OCI-M2 (cell line): ENCODE data around the gene RFLNA.

ENCODE experiments used
- DNase-seq: peaks from one replicate; lab custom pipeline; 2025; ENCODE audit not compliant: unreplicated experiment; lab: John Stamatoyannopoulos, UW

RFLNA gene

DNA sequence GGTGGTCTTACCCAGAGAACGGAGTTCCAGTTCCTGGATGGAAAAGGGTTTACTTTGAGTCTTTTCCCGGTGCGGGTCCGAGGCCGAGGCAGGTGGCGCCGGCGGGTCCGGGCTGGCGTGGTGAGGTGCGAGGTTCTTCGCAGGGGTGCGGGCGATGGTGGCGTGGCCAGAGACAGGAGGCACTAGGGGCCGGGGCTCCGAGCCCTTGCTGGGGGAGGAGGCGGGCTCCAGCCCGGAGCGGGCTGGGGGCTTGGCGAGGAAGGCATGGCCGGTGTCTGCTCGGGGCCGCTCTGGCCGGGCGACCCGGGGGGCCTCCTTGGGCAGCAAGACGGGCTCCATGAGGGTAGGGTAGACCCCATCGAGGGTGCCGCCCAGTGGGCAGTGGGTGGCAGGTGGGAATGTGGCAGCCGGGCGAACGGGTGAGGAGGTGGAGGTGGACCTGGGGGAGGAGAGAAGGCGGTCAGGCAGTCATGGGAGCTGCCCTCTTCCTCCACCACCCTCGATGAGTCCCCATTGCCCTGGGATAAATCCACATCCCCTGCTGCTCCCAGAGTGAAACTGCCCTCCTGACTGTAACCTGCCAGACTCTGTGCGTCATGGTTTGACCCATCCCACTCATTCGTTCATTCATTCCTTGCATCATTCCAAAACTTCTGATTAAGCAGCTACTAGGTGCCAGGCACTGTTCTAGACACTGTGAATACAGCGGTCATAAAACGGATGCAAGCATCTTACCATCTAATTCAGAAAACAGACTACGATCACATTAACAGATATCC, 42.0 kb downstream of the RFLNA start:
- no peak for DNase-seq

DNA sequence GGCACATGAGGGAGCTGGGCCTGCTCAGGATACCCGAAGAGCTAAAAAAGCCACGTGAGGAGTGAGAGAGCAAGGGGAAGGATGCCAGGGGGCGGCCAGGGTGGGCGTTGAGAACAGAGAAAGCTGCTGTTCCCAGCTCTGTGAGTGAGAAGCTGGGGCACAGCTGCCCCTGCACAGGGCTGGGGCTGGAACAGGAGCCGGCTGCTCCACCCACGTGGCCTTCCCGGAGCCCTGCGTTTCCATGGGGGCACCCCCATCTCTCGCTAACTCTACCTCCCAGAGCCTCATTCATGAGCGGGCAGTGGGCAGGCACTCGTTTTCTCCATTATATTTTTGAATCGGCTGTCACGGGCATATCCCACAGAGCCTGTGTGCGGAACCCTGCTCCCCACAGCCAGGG, 42.7 kb downstream of the RFLNA start:
- no peak for DNase-seq

GRCh38 chr12:124338448-124338847, 43.6 kb downstream of the RFLNA start:
- DNase-seq: no peak

DNA sequence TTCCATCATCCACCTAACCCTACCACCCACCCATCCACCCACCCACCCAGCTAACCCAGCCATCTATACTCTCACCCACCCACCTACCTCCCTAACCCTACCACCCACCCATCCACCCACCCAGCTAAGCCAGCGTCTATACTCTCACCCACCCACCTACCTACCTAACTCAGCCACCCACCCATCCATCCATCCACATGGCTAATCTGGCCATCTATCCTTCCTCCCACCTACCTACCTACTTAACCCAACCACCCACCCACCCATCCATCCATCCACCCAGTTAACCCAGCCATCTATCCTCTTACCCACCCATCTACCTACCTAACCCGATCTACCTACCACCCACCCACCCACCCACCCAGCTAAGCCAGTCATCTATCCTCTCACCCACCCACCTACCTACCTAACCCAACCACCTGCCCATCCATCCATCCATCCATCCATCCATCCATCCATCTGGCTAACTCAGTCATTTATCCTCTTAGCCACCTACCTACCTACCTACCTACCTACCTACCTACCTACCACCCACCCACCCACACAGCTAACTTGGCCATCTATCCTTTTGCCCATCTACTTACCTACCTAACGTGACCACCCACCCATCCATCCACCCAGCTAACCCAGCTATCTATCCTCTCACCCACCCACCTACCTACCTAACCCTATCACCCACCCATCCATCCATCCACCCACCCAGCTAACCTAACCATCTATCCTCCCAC, 44.1 kb downstream of the RFLNA start:
- DNase-seq: no peak

GRCh38 chr12:124340080-124340900, 45.4 kb downstream of the RFLNA start:
- no peak for DNase-seq

DNA sequence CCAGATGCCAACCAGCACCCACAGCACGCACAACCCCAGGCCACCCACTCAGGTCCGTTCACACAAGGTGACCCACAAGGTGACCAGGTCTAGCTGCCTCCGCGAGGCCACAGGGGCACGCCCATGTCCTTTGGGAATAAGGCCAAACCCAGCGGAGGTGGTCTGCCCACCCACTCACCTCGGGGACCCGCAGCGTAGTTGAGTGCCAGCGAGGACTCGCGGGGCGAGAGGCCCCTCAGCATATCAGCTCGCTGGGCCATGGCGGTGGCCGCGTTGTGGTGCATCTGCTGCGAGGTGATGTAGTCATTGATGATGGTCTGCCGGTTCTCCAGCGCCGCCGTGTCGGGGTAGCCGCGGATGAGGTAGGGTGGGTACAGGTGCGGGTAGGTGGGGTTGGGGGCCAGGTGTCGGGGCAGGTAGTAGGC, 46.8 kb downstream of the RFLNA start:
- DNase-seq: no peak

- DNase-seq: no peak
Observed at GRCh38 chr12:124344022-124344421, 49.1 kb downstream of the RFLNA start.

GRCh38 chr12:124344526-124344925, 49.6 kb downstream of the RFLNA start:
- no peak for DNase-seq

- no peak for DNase-seq
Observed at GRCh38 chr12:124345795-124346194, 50.9 kb downstream of the RFLNA start.

GRCh38 chr12:124346425-124347168, 51.7 kb downstream of the RFLNA start:
- no peak for DNase-seq

GRCh38 chr12:124347335-124347734, 52.4 kb downstream of the RFLNA start:
- no peak for DNase-seq

- DNase-seq: no peak
Observed at GRCh38 chr12:124347805-124348658, 53.1 kb downstream of the RFLNA start.

GRCh38 chr12:124348659-124349380, 53.9 kb downstream of the RFLNA start:
- no peak for DNase-seq

GRCh38 chr12:124350491-124350890, 55.6 kb downstream of the RFLNA start:
- DNase-seq: no peak

DNA sequence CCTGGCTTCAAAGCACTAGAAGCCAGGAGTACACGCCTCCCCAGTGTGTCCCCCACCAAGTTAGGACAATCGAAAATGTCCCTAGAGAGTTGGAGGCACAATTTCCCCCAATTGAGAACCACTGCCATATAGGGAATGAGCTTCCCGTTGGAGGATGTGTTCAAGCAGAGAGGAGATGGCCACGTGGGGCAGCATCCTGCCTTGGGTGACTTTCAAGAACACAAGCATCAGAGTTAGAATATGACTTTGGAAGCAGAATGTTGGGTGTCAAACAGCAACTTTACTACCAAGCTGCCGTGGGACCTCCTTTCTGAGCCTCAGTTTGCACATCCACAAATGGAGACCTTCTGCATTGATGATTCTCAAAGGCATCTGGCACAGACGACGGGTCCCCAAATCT, 56.5 kb downstream of the RFLNA start:
- no peak for DNase-seq

- DNase-seq: no peak
Observed at GRCh38 chr12:124352257-124352656, 57.4 kb downstream of the RFLNA start.

GRCh38 chr12:124352839-124353238, 57.9 kb downstream of the RFLNA start:
- no peak for DNase-seq

- no peak for DNase-seq
Observed at GRCh38 chr12:124354400-124354799, 59.5 kb downstream of the RFLNA start.

DNA sequence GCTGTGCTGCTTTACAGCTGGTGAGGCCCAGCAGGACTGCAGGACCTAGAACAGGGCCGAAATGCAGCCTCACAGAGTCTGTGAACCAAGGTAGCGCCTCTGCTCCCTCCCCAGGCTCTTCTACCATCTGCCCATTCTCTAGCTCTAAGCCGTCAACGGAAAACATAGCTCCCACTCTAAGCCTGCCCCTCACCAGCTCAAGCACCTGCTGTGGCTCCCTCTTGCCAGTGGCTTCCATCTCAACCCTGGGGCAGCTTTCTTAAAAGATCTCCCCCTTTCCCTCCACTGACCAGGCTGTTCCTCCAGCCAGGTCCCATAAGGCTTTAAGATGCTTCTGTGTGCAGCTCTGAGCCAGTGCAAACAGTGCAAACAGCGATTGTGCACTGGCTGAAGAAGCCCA, 61.3 kb downstream of the RFLNA start:
- DNase-seq: no peak
